GM19395 (cell line): ENCODE measurements around the gene OPCML.

Experiments
- ATAC-seq: cut with Tn5 transposase; IDR thresholded peaks from one replicate; pipeline ENCODE4 v1.9.1; 2021; ENCODE audit warnings: mild to moderate bottlenecking, moderate library complexity; ENCODE audit not compliant: unreplicated experiment

OPCML gene

GRCh38 chr11:132913295-132913694, 619.0 kb downstream of the OPCML start:
- no peak for ATAC-seq

GRCh38 chr11:132911186-132911585, 621.1 kb downstream of the OPCML start:
- no peak for ATAC-seq

GRCh38 chr11:132910011-132910760, 622.1 kb downstream of the OPCML start:
- ATAC-seq, result no peak

- no peak for ATAC-seq
These were observed 623.2 kb downstream of the OPCML start for GRCh38 chr11:132909021-132909606.

- no peak for ATAC-seq
These were observed 623.9 kb downstream of the OPCML start for GRCh38 chr11:132908414-132908810.

- ATAC-seq, result no peak
These were observed 624.5 kb downstream of the OPCML start for GRCh38 chr11:132907651-132908413.

GRCh38 chr11:132904607-132905006, 627.7 kb downstream of the OPCML start:
- ATAC-seq, result no peak

DNA sequence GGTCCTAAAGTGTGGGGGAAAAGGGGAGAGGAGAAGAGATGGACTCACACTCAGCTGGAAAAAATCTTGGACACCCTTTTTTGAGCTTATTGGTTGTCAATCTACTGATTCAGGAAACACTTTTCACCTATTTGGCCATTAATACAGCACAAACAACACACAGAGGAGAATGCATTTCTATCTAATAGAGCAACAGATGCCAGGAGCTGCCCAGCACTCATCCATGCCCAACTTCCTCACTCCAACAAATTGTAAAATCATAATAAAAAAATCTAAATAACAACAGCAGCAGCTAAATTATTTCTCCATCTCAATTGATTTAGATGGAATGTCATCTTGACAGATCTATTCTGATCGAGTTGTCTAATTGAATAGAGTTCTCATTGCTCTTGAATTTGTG, 628.2 kb downstream of the OPCML start:
- no peak for ATAC-seq

DNA sequence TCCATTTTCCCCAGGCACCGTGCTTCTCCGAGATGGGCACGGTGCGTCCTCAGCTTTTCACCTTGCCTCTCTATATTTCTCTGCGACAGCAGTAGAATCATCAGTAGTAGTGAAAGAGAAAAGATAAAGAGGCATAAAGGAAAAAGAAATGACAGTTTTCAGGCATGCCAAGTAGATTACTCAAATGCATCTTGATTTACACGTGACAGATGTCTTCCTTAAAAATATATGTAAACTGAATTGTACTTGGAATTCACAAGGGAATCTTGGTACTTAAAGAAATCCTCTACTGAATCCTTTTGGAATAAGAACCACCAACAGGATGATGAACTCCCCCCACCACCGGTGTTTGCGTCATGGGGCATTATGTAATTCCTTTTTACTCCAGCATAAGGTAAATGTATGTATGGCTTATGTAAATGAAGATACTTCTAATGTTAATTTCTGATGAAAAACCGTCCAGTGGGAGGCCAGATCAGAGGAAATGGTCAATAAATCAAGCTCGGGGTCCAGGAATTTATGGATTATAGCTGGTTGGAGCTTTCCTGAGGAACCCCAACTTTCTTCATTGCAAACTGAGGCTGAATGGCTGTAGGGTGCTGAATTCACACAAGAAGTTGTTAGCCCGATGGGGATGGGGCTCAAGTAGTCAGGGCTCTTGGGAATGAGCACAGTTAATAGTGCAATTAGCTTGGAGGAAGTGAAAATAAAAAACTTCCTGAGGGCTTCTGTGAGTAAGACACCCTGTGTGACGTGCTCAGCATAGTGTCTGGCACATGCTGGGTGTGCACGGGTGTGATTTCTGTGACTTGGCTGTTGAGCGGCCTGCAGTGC, 630.4 kb downstream of the OPCML start:
- no peak for ATAC-seq

DNA sequence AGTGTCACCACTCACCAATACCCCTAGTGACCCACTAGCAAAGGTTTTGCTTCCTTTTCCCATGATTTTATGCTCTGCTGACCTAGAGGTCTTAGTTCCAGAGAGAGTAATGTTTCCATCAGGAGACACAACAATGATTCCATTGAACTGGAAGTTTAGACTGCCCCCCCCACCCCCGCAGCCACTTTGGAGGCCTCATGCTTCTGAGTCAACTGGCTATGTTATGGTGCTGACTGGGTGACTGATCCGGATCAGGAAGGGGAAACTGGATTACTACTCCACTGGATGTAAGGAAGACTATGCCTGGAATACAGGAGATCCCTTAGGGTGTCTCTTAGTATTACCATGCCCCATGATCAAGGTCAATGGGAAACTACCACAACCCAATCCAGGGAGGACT, 633.6 kb downstream of the OPCML start:
- no peak for ATAC-seq

- ATAC-seq, result no peak
These were observed 634.3 kb downstream of the OPCML start for GRCh38 chr11:132898021-132898420.

- ATAC-seq, result no peak
These were observed 637.0 kb downstream of the OPCML start for GRCh38 chr11:132895340-132895739.

GRCh38 chr11:132894606-132895005, 637.7 kb downstream of the OPCML start:
- no peak for ATAC-seq

DNA sequence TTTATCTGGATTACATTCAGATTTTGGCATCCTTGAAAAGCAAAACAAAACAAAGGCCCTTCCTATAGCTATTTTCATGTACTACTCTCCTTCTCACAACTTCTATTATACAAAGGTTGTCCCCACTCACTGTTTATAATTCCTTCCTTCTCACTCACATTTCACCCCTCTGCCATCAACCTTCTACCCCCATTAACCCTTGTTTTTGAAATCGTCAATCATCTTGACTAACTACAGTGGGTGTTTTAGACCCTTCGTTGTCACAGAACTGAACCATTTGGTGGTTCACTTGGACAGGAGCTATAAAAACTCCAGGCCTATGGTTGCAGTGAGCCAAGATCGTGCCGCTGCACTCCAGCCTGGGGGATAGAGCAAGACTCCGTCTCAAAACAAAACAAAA, 639.4 kb downstream of the OPCML start:
- ATAC-seq, result no peak

- ATAC-seq, result no peak
These were observed 644.1 kb downstream of the OPCML start for GRCh38 chr11:132888226-132888625.

DNA sequence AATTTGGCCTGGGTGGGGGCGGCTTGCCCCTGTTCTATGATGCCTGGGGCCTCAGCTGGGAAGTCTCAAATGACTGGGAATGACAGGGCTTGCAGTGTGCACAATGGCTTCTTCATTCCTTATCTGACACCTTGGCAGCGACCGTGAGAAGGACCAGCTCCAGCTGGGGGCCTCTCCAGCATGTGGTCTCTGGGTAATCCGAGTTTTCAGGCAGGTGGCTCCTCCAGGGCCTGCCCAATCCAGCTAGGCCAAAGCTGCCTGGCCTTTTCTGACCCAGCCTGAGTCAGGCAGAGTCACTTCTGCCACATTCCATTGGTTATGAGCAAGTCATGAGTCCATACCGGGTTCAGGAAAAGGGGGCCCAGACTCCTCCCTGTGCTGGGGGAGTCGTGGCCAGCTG, 646.0 kb downstream of the OPCML start:
- ATAC-seq, result no peak

GRCh38 chr11:132883241-132883640, 649.1 kb downstream of the OPCML start:
- no peak for ATAC-seq

DNA sequence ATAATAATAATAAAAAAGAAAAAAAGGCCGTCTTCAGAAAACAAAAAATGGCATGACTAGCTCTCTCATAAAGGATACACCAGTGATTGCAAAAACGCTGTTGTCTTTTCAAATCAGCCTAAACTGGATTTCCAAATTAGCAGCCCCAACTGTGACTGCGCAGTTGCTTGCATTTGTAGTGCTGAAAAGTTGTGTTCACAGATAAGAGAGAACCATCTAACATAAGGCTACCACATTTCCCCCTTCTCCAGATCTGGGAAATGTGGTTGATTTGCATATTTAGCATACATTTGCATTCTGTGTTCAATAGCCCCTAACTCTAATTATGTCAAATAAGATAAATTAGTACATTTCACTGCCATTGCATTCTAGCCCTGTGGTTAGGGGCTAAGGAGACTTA, 650.7 kb downstream of the OPCML start:
- no peak for ATAC-seq

DNA sequence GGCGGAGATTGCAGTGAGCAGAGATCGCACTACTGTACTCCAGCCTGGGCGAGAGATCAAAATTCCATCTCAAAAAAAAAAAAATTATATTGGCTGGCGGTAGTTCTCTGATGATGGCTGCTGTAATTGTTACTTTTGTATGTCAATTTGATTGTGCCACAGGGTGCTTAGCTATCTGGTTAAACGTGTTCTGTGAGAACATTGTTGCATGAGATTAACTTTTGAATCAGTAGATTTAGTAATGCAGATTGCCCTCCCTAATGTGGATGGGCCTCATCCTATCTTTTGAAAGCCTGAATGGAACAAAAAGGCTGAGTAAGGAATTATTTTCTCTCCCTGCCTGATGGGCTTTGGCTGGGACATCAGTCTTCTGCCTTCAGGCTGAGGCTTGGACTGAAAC, 654.2 kb downstream of the OPCML start:
- ATAC-seq, result no peak

- no peak for ATAC-seq
These were observed 655.6 kb downstream of the OPCML start for GRCh38 chr11:132876705-132877104.

GRCh38 chr11:132876239-132876638, 656.1 kb downstream of the OPCML start:
- no peak for ATAC-seq
